HepG2 (cell line): Measurements from ENCODE around the gene BPHL. TPM values are rescaled to one million over a fixed set of nuclear protein-coding genes. Genes with fewer than 3 reads are reported as not detected.

ENCODE experiments used
- FOXO4 ChIP-seq: sonication (generic); formaldehyde crosslinking; conservative IDR thresholded peaks from 2 replicates; pipeline ENCODE4 v1.8.1; 2023; ENCODE audit warnings: missing genetic modification reagents
- FOXP4 ChIP-seq: sonication (generic); formaldehyde crosslinking; IDR thresholded peaks from 2 replicates; pipeline ENCODE4 v1.4.0; 2020; ENCODE audit warnings: missing genetic modification reagents
- HES4 ChIP-seq: sonication (generic); formaldehyde crosslinking; IDR thresholded peaks from 2 replicates; pipeline ENCODE4 v1.9.0; 2021; ENCODE audit warnings: mild to moderate bottlenecking, missing genetic modification reagents, borderline replicate concordance
- HOXA9 ChIP-seq: sonication (generic); formaldehyde crosslinking; IDR thresholded peaks from 2 replicates; pipeline ENCODE4 v1.8.1; 2022; ENCODE audit warnings: missing genetic modification reagents, mild to moderate bottlenecking, moderate library complexity, borderline replicate concordance
- MXI1 ChIP-seq: IDR thresholded peaks from 3 replicates; pipeline ENCODE4 v1.6.1; 2012; ENCODE audit warnings: low read depth, low read length, inconsistent platforms, borderline replicate concordance
- PRDM15 ChIP-seq: sonication (generic); formaldehyde crosslinking; IDR thresholded peaks from 2 replicates; pipeline ENCODE4 v1.4.0; 2020; ENCODE audit warnings: missing genetic modification reagents
- REXO4 ChIP-seq: sonication (generic); formaldehyde crosslinking; IDR thresholded peaks from 2 replicates; pipeline ENCODE4 v1.8.0; 2022; ENCODE audit warnings: missing genetic modification reagents, mild to moderate bottlenecking, borderline replicate concordance
- TFDP2 ChIP-seq: sonication (generic); formaldehyde crosslinking; IDR thresholded peaks from 2 replicates; pipeline ENCODE4 v1.4.0; 2020; ENCODE audit warnings: missing genetic modification reagents
- ZC3H13 ChIP-seq: sonication (generic); formaldehyde crosslinking; IDR thresholded peaks from 2 replicates; pipeline ENCODE4 v1.8.1; 2023; ENCODE audit warnings: mild to moderate bottlenecking, missing genetic modification reagents, moderate library complexity
- ZNF136 ChIP-seq: sonication (generic); formaldehyde crosslinking; IDR thresholded peaks from 2 replicates; pipeline ENCODE4 v1.8.1; 2022; ENCODE audit warnings: low read depth, mild to moderate bottlenecking, moderate library complexity, missing genetic modification reagents
- ZNF33B ChIP-seq: sonication (generic); formaldehyde crosslinking; IDR thresholded peaks from 2 replicates; pipeline ENCODE4 v1.5.1; 2020; ENCODE audit warnings: mild to moderate bottlenecking, missing genetic modification reagents
- ZNF446 ChIP-seq: sonication (generic); formaldehyde crosslinking; IDR thresholded peaks from 2 replicates; pipeline ENCODE4 v1.5.0; 2020; ENCODE audit warnings: mild to moderate bottlenecking, missing genetic modification reagents
- ZNF547 ChIP-seq: sonication (generic); formaldehyde crosslinking; IDR thresholded peaks from 2 replicates; pipeline ENCODE4 v1.5.1; 2020; ENCODE audit warnings: mild to moderate bottlenecking, missing genetic modification reagents
- ZNF552 ChIP-seq: sonication (generic); formaldehyde crosslinking; IDR thresholded peaks from 2 replicates; pipeline ENCODE4 v1.9.0; 2022; ENCODE audit warnings: missing genetic modification reagents, mild to moderate bottlenecking, borderline replicate concordance
- ZNF564 ChIP-seq: sonication (generic); formaldehyde crosslinking; IDR thresholded peaks from 2 replicates; pipeline ENCODE4 v1.8.1; 2023; ENCODE audit warnings: mild to moderate bottlenecking, missing genetic modification reagents
- ZNF567 ChIP-seq: sonication (generic); formaldehyde crosslinking; IDR thresholded peaks from 2 replicates; pipeline ENCODE4 v1.8.1; 2023; ENCODE audit warnings: mild to moderate bottlenecking, missing genetic modification reagents, borderline replicate concordance
- polyA plus RNA-seq, 8 experiments: library from polyadenylated mRNA; depleted of rRNA in 3 of 8; stranded (reverse) in 7 of 8; unstranded in 1 of 8; fragments of >200 nt; fragmentation: Illumina TruSeq in 4 of 8; extraction: Trizol in 4 of 8; gene quantifications; 2 replicates each; pipeline versions ENCODE4 v1.2.1 to v1.2.3, GENCODE V29; 2011 to 2016; ENCODE audit warnings: low read depth in 4 of 8, missing spikeins in 1 of 8, mixed read lengths in 1 of 8; ENCODE audit not compliant: insufficient read depth in 1 of 8
- total RNA-seq, 5 experiments: library from RNA; depleted of rRNA; stranded (reverse); fragments of >200 nt; fragmentation: Illumina TruSeq; extraction: Trizol; gene quantifications; 2 replicates each; pipeline ENCODE4 v1.2.3, GENCODE V29; 2016; ENCODE audit warnings: low read depth in 1 of 5

Gene BPHL
- total and polyA plus RNA-seq, 2 of the 13 experiments (the other 11 are each of a cell fraction or from before 2014, with no cell fraction given): 37.8 to 39.5 TPM

GRCh38 chr6:3195695-3196497, 77.4 kb downstream of the BPHL start (continued):
- TF ChIP-seq HES4 (CRISPR knock-in tag) (no peak), TFDP2 (CRISPR knock-in tag) (no peak), ZNF33B (CRISPR knock-in tag) (no peak; the same call in 1 of the 2 replicates), ZNF547 (CRISPR knock-in tag) (0 out of 2 replicates have a peak, but pooled peaks have one; percentile 37), PRDM15 (no peak), FOXP4 (peak; percentile 43; the same call in 1 of the 2 replicates), ZNF564 (no peak), REXO4 (CRISPR knock-in tag) (no peak), HOXA9 (no peak), ZNF136 (CRISPR knock-in tag) (no peak), ZNF446 (CRISPR knock-in tag) (no peak), ZC3H13 (CRISPR knock-in tag) (no peak), ZNF567 (CRISPR knock-in tag) (no peak), MXI1 (peak; percentile 74; the same call in 2 of the 3 replicates), FOXO4 (CRISPR knock-in tag) (no peak), ZNF552 (no peak)
